Caco-2 (cell line): ENCODE measurements around the gene LHFPL3. TPM values are rescaled to one million over a fixed set of nuclear protein-coding genes. Genes with fewer than 3 reads are reported as not detected.

Experiments used
- BruUV-seq: library from RNA; stranded (reverse); fragments of 400-500 nt; replicated peaks from 2 replicates; lab custom pipeline; 2021; lab: Mats Ljungman, UMichigan
- CTCF ChIA-PET: fragments of 300-600 bp; sonication (Branson Sonifier 250); formaldehyde crosslinking; loops from one replicate; lab custom pipeline; 2022; ENCODE audit warnings: antibody characterized with exemption; lab: Charles Lee
- POLR2A ChIA-PET: fragments of 300-600 bp; sonication (Branson Sonifier 250); formaldehyde crosslinking; loops from one replicate; lab custom pipeline; 2022; ENCODE audit warnings: antibody characterized with exemption; lab: Charles Lee
- DNase-seq, 2 experiments: peaks; one replicate each; pipeline versions ENCODE4 v3.0.0 to v3.0.0-alpha.2; 2020 to 2022
- H3K27me3 ChIP-seq: replicated peaks from 2 replicates; pipeline ENCODE4 v1.6.0; 2011; ENCODE audit warnings: low read length; ENCODE audit not compliant: control insufficient read depth, insufficient read depth
- H3K36me3 ChIP-seq: 2 replicates; pipeline ENCODE4 v1.5.1; 2011; ENCODE audit warnings: low read length; ENCODE audit not compliant: control insufficient read depth, insufficient read depth
- H3K4me1 ChIP-seq: fragments of 250-450 bp; sonication (Bioruptor Pico); 2 replicates; pipeline ENCODE4 v1.5.1; 2020; ENCODE audit warnings: mild to moderate bottlenecking
- H3K4me3 ChIP-seq: 2 replicates; pipeline ENCODE4 v1.5.1; 2011; ENCODE audit warnings: low read depth, mild to moderate bottlenecking, control low read depth, low read length
- H3K9me3 ChIP-seq: fragments of 250-450 bp; sonication (Bioruptor Pico); 2 replicates; pipeline ENCODE4 v1.5.1; 2020; ENCODE audit warnings: mild to moderate bottlenecking, moderate library complexity
- H3K27ac Mint-ChIP-seq: one replicate; pipeline ENCODE4 v1.8.0; 2022; ENCODE audit warnings: mixed read lengths; ENCODE audit not compliant: unreplicated experiment
- H3K27me3 Mint-ChIP-seq: one replicate; pipeline ENCODE4 v1.8.0; 2022; ENCODE audit warnings: mixed read lengths; ENCODE audit not compliant: insufficient read depth, unreplicated experiment
- H3K36me3 Mint-ChIP-seq: one replicate; pipeline ENCODE4 v1.8.0; 2022; ENCODE audit warnings: mild to moderate bottlenecking, mixed read lengths; ENCODE audit not compliant: insufficient read depth, unreplicated experiment
- H3K4me1 Mint-ChIP-seq: one replicate; pipeline ENCODE4 v1.8.0; 2022; ENCODE audit warnings: low read depth, mixed read lengths; ENCODE audit not compliant: unreplicated experiment
- H3K4me3 Mint-ChIP-seq: one replicate; pipeline ENCODE4 v1.8.0; 2022; ENCODE audit warnings: mild to moderate bottlenecking, moderate library complexity, mixed read lengths; ENCODE audit not compliant: unreplicated experiment
- H3K9me3 Mint-ChIP-seq: one replicate; pipeline ENCODE4 v1.8.0; 2022; ENCODE audit warnings: mixed read lengths; ENCODE audit not compliant: unreplicated experiment
- intact Hi-C: fragments of 100-400 bp; cut with micrococcal nuclease; formaldehyde crosslinking; loops from one replicate; pipeline ENCODE4 v1.10.0; 2022; ENCODE audit not compliant: unreplicated experiment
- total RNA-seq: library from RNA; stranded (reverse); gene quantifications from 2 replicates; pipeline ENCODE4 v1.2.3, GENCODE V29; 2022
- TF ChIP-seq, protein P1 (sequence below), 2 experiments: fragments of 200-600 bp in 1 of 2; IDR thresholded peaks; 1 replicate in 1 of 2; 2 replicates in 1 of 2; pipeline versions ENCODE4 v1.5.1 to v1.8.0; 2011 to 2022; ENCODE audit warnings: antibody characterized with exemption in 1 of 2, control low read depth in 1 of 2, inconsistent platforms in 1 of 2, low read depth in 1 of 2, low read length in 1 of 2, mild to moderate bottlenecking in 1 of 2, moderate library complexity in 1 of 2; ENCODE audit not compliant: insufficient read depth in 1 of 2, severe bottlenecking in 1 of 2, unreplicated experiment in 1 of 2

The LHFPL3 gene
- total RNA-seq, 1 experiment from 2014 or later = not detected

DNA sequence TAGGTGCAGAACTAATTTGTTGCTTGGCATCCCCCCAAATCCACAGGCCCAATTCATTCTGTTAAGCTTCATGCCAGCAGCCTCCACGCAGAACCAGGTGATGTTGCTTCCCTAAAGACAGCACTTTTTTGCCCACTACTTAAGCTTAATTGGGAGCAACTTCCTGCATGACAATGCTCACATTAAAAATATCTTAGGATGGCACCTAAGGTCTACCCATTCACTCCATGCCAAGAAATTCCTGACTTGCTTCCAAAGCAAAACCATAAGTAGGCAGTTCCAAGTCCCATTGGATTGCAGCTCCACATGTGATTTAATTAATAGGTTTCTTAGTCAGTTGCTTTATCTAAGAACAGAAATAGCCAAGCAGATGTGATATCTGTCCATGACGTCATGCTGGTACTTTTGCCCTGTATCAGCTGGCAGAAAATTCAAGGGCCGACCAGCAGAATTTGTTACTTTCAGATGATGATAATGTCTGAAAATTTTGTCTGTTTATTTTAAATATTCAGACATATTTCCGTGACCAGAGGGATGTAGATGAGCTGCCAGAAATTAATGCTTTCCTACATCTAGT, 325.5 kb downstream of the LHFPL3 start:
- Mint-ChIP-seq H3K36me3 (no peaks in the 10 kb centered on the region), H3K4me1 (no peaks in the 10 kb centered on the region), H3K27me3 (peaks cover 21% of the 10 kb centered on the region), H3K27ac (no peak overlapping the region), H3K9me3 (no peaks in the 10 kb centered on the region), H3K4me3 (no peak overlapping the region)
- Histone ChIP-seq H3K27me3 (peaks cover 1% of the 10 kb centered on the region; the same call in 1 of the 2 replicates), H3K4me1 (no peaks in the 10 kb centered on the region), H3K36me3 (no peaks in the 10 kb centered on the region), H3K4me3 (no peak overlapping the region), H3K9me3 (no peaks in the 10 kb centered on the region)
- intact Hi-C loops = no loop called here
- ChIA-PET CTCF (no interaction called here), POLR2A (no interaction called here)
- TF ChIP-seq, protein P1, sequence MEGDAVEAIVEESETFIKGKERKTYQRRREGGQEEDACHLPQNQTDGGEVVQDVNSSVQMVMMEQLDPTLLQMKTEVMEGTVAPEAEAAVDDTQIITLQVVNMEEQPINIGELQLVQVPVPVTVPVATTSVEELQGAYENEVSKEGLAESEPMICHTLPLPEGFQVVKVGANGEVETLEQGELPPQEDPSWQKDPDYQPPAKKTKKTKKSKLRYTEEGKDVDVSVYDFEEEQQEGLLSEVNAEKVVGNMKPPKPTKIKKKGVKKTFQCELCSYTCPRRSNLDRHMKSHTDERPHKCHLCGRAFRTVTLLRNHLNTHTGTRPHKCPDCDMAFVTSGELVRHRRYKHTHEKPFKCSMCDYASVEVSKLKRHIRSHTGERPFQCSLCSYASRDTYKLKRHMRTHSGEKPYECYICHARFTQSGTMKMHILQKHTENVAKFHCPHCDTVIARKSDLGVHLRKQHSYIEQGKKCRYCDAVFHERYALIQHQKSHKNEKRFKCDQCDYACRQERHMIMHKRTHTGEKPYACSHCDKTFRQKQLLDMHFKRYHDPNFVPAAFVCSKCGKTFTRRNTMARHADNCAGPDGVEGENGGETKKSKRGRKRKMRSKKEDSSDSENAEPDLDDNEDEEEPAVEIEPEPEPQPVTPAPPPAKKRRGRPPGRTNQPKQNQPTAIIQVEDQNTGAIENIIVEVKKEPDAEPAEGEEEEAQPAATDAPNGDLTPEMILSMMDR (IDR thresholded peaks at IDR 0.05; ENCODE audit: insufficient read depth in 1 of 2, low read depth in 1 of 2, low read length in 1 of 2, severe bottlenecking in 1 of 2, unreplicated experiment in 1 of 2) = no peak
- no peak for DNase-seq
- BruUV-seq = no TSS peak

DNA sequence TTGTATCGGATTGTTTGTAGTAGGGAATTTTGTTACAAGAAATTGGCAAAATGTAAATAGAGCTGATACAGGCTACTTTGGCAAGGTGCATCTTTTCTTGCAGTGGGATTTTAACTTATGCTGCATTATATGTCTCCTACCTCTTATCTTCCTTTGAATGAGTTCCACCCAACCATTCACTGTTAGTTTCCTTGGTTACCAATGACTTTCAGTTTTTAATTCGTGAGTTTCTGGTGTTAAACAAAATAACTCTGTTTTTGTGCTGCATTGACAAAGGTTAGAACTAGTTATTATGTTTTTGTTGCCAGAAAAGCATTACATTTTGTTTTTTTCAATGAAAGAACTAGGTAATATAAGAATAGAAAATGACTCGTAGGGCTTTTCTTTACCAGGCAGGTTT, 327.2 kb downstream of the LHFPL3 start:
- Histone ChIP-seq H3K36me3 (no peaks in the 10 kb centered on the region), H3K9me3 (no peaks in the 10 kb centered on the region), H3K4me3 (no peak overlapping the region), H3K4me1 (no peaks in the 10 kb centered on the region), H3K27me3 (0 out of 2 replicates have a peak, but pooled peaks cover 1% of the 10 kb centered on the region)
- CTCF ChIA-PET = no interaction called here
- no TSS peak for BruUV-seq
- TF ChIP-seq, protein P1 (IDR thresholded peaks at IDR 0.05; ENCODE audit: insufficient read depth in 1 of 2, low read depth in 1 of 2, low read length in 1 of 2, severe bottlenecking in 1 of 2, unreplicated experiment in 1 of 2) = no peak
- Mint-ChIP-seq H3K4me3 (no peak overlapping the region), H3K9me3 (no peaks in the 10 kb centered on the region), H3K4me1 (no peaks in the 10 kb centered on the region), H3K27me3 (peaks cover 18% of the 10 kb centered on the region), H3K27ac (no peak overlapping the region), H3K36me3 (no peaks in the 10 kb centered on the region)
- POLR2A ChIA-PET = no interaction called here
- intact Hi-C loops = no loop called here
- no peak for DNase-seq

DNA sequence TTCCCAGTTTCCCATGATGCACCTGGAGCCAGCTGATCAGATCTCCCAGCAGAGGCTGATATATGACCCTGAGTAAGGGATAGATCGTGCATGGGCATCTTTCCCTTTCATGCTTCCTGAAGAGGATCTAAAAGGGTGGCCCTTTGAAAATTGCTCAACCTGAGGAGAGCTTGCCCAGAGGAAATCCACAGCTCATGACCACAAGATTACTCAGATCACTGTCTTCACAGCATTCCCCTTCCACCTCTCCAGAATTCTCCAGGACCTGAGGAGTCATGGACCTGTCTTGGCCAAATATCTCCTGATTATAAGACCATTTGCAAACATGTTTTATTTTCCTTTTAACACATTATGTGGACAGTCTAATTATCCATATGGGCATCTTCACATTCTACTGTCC, 328.1 kb downstream of the LHFPL3 start:
- POLR2A ChIA-PET = no interaction called here
- no peak for DNase-seq
- Histone ChIP-seq H3K36me3 (no peaks in the 10 kb centered on the region), H3K27me3 (no peaks in the 10 kb centered on the region), H3K4me1 (no peaks in the 10 kb centered on the region), H3K9me3 (no peaks in the 10 kb centered on the region), H3K4me3 (no peak overlapping the region)
- Mint-ChIP-seq H3K4me1 (no peaks in the 10 kb centered on the region), H3K36me3 (no peaks in the 10 kb centered on the region), H3K27me3 (peaks cover 18% of the 10 kb centered on the region), H3K9me3 (no peaks in the 10 kb centered on the region), H3K27ac (no peak overlapping the region), H3K4me3 (no peak overlapping the region)
- intact Hi-C loops = no loop called here
- CTCF ChIA-PET = no interaction called here
- no TSS peak for BruUV-seq
- TF ChIP-seq, protein P1 (IDR thresholded peaks at IDR 0.05; ENCODE audit: insufficient read depth in 1 of 2, low read depth in 1 of 2, low read length in 1 of 2, severe bottlenecking in 1 of 2, unreplicated experiment in 1 of 2) = no peak
